GM18502 (cell line): Measurements from ENCODE around the gene ZNF837.
A peak's percentile ranks its signal among the peaks of the same experiment; 100 is the strongest.

Experiments
- ATAC-seq: cut with Tn5 transposase; IDR thresholded peaks from one replicate; pipeline ENCODE4 v1.9.1; 2021; ENCODE audit warnings: mild to moderate bottlenecking; ENCODE audit not compliant: unreplicated experiment, poor library complexity

Gene ZNF837

GRCh38 chr19:58351990-58352755 lies 28.7 kb downstream of the ZNF837 start:
- ATAC-seq: no peak

GRCh38 chr19:58351558-58351878 lies 29.3 kb downstream of the ZNF837 start:
- ATAC-seq: no peak

DNA sequence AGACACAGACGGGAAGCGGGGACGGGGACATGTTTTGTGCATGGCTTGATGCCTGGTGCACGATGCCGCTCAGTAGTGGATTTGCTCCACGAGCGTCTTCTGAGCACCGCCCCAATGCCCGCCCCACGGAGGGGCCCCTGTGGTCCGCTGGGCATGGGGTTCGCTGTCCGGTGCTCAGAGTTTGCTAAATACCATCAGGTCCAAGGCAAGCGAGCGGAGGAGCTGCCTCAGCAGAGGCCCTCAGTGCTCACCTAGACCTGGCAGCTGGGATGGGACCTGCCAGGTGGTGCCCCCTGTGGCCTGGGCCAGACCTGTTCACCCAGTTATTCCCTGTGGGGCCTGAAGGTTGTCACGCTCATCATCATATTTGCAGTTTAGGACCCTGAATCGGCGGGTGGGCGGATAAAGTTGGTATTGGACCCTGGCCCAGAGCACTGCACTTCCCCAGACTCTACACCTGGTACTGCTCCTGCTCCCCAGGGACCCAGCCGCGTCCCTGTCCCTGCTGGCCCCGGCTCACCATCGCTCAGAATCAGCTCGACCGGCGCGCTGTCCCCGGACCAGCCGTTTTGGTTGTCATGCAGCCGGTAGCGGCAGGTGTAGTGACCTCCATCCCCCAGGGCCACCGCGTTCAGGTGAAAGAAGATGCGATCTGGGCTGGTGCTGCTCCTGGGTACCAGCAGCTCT lies 29.8 kb downstream of the ZNF837 start:
- ATAC-seq: no peak

GRCh38 chr19:58350001-58350861 lies 30.6 kb downstream of the ZNF837 start:
- no peak for ATAC-seq

- ATAC-seq: no peak
These were observed 31.2 kb downstream of the ZNF837 start for GRCh38 chr19:58349590-58349989.

GRCh38 chr19:58348080-58348479 lies 32.8 kb downstream of the ZNF837 start:
- peak; percentile 8 for ATAC-seq

- peak; percentile 88 for ATAC-seq
These were observed 33.6 kb downstream of the ZNF837 start for GRCh38 chr19:58346961-58347929.

DNA sequence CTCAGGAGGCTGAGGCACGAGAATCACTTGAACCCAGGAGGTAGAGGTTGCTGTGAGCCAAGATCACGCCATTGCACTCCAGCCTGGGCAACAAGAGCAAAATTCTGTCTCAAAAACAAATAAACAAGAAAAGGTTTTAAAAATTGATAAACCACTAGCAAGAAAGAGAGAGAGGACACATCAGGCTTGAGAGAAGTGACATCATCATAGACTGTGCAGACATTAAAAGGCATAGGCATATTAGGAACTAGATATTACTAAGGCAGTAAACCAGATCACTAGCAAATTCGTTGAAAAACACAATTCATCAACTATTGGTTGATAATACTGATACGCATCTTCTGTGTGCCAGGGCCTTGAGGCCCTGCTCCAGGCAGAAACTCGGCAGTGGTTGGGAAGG lies 35.3 kb downstream of the ZNF837 start:
- no peak for ATAC-seq

DNA sequence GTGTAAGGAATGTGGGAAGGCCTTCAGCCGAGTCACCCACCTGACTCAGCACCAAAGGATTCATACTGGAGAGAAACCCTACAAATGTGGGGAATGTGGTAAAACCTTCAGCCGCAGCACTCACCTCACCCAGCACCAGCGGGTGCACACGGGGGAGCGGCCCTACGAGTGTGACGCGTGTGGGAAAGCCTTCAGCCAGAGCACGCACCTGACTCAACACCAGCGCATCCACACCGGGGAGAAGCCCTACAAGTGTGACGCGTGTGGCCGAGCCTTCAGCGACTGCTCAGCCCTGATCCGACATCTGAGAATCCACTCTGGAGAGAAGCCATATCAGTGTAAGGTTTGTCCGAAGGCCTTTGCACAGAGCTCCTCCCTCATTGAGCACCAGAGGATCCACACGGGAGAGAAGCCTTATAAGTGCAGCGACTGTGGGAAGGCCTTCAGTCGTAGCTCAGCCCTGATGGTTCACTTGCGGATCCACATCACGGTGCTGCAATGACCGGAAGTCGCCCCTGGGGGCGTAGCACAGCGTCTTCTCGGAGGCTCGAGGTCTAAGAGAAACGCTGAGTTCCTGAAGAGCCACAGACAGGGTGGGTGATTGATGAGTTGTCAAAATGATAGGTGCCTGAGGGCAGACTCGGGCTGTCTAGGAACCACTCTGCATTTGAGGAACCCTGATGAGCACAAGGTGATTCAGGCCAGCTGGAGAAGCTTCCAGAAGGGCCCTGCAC lies 41.8 kb downstream of the ZNF837 start:
- no peak for ATAC-seq

DNA sequence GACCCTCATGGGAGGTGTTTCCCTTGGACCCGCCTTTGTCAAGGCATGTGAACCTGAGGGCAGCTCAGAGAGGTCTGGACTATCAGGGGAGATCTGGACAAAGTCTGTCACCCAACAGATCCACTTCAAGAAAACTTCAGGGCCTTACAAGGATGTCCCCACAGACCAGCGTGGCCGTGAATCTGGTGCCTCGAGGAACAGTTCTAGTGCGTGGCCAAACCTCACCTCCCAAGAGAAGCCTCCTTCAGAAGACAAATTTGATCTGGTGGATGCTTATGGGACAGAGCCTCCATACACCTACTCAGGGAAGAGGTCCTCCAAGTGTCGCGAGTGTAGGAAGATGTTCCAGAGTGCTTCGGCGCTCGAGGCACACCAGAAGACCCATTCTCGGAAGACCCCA lies 42.5 kb downstream of the ZNF837 start:
- ATAC-seq: no peak

- ATAC-seq: no peak
These were observed 44.0 kb downstream of the ZNF837 start for GRCh38 chr19:58336820-58337219.

DNA sequence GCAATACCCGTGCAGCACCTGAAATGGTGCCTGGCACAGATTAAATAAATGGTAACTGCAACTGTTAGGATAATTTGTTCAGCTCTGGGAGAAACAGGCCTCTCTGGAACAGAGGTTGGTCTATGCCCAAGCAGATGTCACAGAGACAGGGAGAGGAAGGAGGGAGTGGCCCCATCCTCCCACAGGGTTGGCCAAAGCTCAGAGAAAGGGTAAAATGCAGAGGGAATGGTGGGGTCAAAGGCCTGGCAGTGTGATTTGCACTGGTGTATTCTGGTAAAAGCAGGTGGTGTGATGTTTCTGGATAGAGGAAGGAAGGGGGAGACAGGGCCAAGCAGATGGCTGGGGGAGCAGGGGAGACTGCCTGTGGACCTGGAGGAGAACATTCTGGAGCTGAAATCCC lies 44.6 kb downstream of the ZNF837 start:
- ATAC-seq: no peak

DNA sequence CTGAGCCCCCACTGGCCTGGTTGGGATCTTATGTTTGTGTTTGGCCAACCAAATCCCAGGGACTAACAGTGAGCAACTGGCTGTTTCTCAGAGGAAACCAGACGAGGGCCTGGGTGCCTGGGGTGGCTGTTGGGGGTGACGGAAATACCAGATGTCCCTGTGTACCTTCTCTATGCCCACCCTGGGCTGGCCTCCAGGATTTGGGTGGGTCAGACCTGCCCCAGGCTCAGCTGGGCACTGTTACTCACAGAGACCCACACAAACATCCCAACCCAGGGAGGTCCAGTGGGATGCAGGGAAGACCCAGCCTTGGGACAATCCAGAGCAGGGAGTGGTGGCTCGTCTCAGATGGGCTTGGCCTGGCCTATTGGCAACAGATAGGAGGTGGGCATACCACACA lies 45.2 kb downstream of the ZNF837 start:
- ATAC-seq: no peak

GRCh38 chr19:58334691-58335249 lies 46.1 kb downstream of the ZNF837 start:
- no peak for ATAC-seq

GRCh38 chr19:58332697-58333096 lies 48.1 kb downstream of the ZNF837 start:
- ATAC-seq: no peak

DNA sequence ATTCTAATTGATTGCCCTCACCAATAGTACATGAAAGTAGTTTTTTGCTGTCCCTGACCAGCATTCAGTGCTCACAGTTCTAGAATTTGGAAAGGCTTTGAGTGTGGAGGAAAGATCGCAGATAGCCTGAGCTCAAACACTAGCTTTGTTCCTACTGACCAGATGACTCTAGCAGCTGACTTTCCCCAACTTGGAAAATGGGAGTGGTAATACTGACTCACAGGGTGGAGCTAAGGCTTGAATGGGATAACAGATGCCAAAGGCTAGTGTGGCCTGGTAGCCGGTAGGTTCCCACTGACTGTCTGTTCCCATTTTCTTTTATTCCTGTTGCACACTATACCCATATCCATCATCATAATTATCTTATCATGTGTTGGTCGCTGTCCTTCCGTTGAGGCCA lies 50.4 kb downstream of the ZNF837 start:
- no peak for ATAC-seq

DNA sequence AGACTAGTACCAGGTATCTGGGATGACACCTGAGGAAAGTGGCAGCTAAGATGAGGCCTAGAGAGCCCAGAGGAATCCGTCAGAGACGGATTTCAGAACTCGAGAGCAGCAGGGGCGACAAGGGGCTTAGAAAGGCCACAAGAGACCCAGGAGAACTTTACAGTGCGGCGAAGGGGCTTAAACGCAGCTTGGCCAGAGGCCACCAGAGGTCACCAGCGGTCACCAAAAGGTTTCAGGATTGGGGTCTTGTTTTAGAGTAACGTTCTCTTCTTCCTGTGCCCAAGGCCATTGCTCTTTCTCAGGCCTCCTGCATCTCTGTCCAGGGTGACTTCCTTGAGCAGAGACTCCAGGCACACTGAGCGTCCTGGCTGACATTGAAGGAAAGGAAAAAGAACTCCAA lies 51.8 kb downstream of the ZNF837 start:
- ATAC-seq: no peak

GRCh38 chr19:58326914-58327726 lies 53.7 kb downstream of the ZNF837 start, which contains the start of gene ZSCAN22:
TSS of gene ZSCAN22 (plus strand) at chr19:58326994. CDS start at chr19:58334803, 7,809 bp downstream.
- ATAC-seq: peak; percentile 88
